Measurements from ENCODE around the gene VPS26C. TPM values are rescaled to one million over a fixed set of nuclear protein-coding genes. Genes with fewer than 3 reads are reported as not detected.

VPS26C gene
- total RNA-seq, 1 experiment from 2014 or later: 58.0 TPM

DNA sequence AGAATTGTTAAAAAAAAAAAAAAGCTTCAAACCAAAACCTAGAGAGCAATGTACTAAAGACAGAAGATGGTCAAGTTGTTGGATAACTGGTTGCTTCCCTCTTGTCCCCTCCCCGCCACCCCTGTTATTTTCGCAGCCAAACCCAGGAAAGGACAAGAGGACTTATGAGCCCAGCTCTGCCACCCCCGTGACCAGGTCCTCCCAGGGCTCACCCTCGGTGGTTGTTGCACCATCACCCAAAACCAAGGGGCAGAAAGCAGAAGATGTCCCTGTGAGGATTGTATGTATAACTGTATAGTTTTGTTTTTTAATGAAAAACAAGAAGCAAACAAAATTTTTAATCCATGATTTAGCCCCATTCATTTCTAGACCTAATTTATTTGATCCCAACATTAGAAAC lies 69.4 kb downstream of the VPS26C start:
- H4K20me1 ChIP-seq (ENCODE audit: control insufficient read depth, insufficient read depth, insufficient read length): no peaks in the 10 kb centered on the region
- H3K4me2 ChIP-seq (ENCODE audit: insufficient read depth, insufficient read length, low read length): no peak overlapping the region
- H4K8ac ChIP-seq (replicated peaks; ENCODE audit: insufficient read length, low read depth, low read length): no peak overlapping the region
- no peak overlapping the region for H2BK15ac ChIP-seq (ENCODE audit: low read depth, low read length)
- no peak overlapping the region for H3K9ac ChIP-seq (ENCODE audit: extremely low read depth, insufficient read length, low read length)
- H2BK20ac ChIP-seq (ENCODE audit: low read depth, low read length, poor library complexity, severe bottlenecking): no peak overlapping the region
- Mint-ChIP-seq H3K4me1 (peaks cover 19 to 21% of the 10 kb centered on the region in 2 experiments), H3K36me3 (ENCODE audit: insufficient read depth in 1 of 3, low read depth in 3 of 3) (peaks cover 12 to 36% (median 18%) of the 10 kb centered on the region in 3 experiments; a peak in 6 of 7 replicates), H3K27me3 (ENCODE audit: low read depth) (no peaks in the 10 kb centered on the region), H3K27ac (no peak overlapping the region; a peak in 1 of 7 replicates), H3K4me3 (no peak overlapping the region), H3K9me3 (no peaks in the 10 kb centered on the region)
- no peak overlapping the region for H4K5ac ChIP-seq (ENCODE audit: insufficient read length, low read depth, low read length)
- H3K23me2 ChIP-seq (ENCODE audit: insufficient read length, low read depth, low read length, poor library complexity, severe bottlenecking): no peaks in the 10 kb centered on the region
- 0 out of 2 replicates have a peak, but pooled peaks cover 1% of the 10 kb centered on the region for H3K4me1 ChIP-seq (ENCODE audit: insufficient read depth, low read length)
- H3K79me2 ChIP-seq (ENCODE audit: insufficient read depth, low read length): no peaks in the 10 kb centered on the region
- H3K27ac ChIP-seq (ENCODE audit: insufficient read length, low read depth, low read length): no peak overlapping the region
- no peak overlapping the region for H2AFZ ChIP-seq (ENCODE audit: low read length)
- H4K91ac ChIP-seq (ENCODE audit: insufficient read length, low read depth, low read length): no peak overlapping the region
- no peak overlapping the region for H3K14ac ChIP-seq (ENCODE audit: insufficient read depth, low read length)
- H3K23ac ChIP-seq (ENCODE audit: insufficient read length, low read depth, low read length): no peak overlapping the region
- no peak overlapping the region for H2BK12ac ChIP-seq (ENCODE audit: insufficient read length, low read depth, low read length)
- WGBS (ENCODE audit: extremely low coverage, insufficient read length, low lambda C conversion rate): no CpG with 5 or more reads among the region's 4 CpGs
- no peak overlapping the region for H3T11ph ChIP-seq (ENCODE audit: low read length)
- no peak overlapping the region for H2BK5ac ChIP-seq (ENCODE audit: insufficient read length, low read length)
- no peak overlapping the region for H2BK120ac ChIP-seq (ENCODE audit: low read depth, low read length, poor library complexity, severe bottlenecking)
- H3K4ac ChIP-seq (ENCODE audit: low read depth, low read length): no peak overlapping the region
- H3K9me3 ChIP-seq (ENCODE audit: control insufficient read depth, low read depth, low read length): no peaks in the 10 kb centered on the region
- H3K56ac ChIP-seq (ENCODE audit: insufficient read length, low read depth, low read length): no peak overlapping the region
- H3K18ac ChIP-seq (ENCODE audit: insufficient read length, low read depth, low read length): no peak overlapping the region
- no peak overlapping the region for H2AK5ac ChIP-seq (ENCODE audit: insufficient read length, low read length)
- H3K79me1 ChIP-seq (ENCODE audit: insufficient read depth, low read depth, low read length, poor library complexity, severe bottlenecking): no peaks in the 10 kb centered on the region
- H3K27me3 ChIP-seq (ENCODE audit: insufficient read depth, low read length): no peaks in the 10 kb centered on the region
- DNase-seq: no peak
- no peak for TF ChIP-seq CTCF (conservative IDR thresholded peaks at IDR 0.05)

Measured in H9 (cell line).